Cortex of kidney (tissue), 1 donor: ENCODE results near the gene PFKFB2.
"Not testable (repeated sequence)": the region's sequence is repeated elsewhere in the genome, so short reads cannot be mapped to it uniquely, and the experiment has no call there.

Experiments
- DNase-seq: peaks from one replicate; lab custom pipeline; 2025; lab: John Stamatoyannopoulos, UW

Gene PFKFB2

DNA sequence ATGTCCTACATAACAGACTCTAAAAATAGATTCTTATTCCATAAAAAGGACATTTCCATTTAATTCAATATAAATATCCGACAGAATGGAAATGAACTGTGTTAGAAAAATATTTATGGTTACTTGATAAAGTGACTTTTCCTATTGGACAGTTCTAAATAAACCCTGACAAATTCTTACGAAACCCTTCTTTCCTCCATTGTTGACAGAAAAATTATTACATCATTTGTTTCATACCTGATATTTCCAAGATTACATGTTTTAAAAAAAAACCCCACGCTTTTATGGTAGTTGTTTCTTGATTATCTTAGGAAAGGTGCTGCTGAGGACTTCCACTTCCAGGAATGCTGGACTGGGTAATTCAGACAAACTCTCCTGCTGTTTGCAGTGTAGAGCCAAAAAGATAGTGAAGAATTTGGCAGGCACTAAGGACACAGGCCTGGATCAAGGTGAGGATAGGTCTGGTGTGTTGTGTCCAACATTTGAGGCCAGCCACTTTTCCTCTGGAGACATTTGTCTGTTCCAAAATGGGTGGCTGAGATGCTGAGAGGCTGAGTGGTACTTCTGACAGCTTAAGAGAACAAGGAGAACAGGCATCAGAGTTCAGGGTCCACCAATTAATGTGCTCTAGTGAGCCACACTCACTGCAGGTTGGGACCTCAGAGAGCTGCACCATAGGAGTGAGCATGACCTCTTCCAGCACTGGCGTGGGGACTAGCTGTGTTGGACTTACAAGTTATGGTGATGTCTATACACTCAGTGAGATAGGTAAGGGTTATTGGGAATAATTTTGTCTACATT is 13.5 kb upstream of the PFKFB2 start:
- DNase-seq: no peak

- DNase-seq: no peak
These were observed 12.9 kb upstream of the PFKFB2 start for GRCh38 chr1:207040181-207040533.

DNA sequence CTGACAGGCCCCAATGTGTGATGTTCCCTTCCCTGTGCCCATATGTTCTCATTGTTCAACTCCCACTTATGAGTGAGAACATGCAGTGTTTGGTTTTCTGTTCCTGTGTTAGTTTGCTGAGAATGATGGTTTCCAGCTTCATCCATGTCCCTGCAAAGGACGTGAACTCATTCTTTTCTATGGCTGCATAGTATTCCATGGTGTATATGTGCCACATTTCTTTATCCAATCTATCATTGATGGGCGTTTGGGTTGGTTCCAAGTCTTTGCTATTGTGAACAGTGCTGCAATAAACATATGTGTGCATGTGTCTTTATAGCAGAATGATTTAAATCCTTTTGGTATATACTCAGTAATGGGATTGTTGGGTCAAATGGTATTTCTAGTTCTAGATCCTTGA is 11.7 kb upstream of the PFKFB2 start:
- DNase-seq: not testable (repeated sequence)

DNA sequence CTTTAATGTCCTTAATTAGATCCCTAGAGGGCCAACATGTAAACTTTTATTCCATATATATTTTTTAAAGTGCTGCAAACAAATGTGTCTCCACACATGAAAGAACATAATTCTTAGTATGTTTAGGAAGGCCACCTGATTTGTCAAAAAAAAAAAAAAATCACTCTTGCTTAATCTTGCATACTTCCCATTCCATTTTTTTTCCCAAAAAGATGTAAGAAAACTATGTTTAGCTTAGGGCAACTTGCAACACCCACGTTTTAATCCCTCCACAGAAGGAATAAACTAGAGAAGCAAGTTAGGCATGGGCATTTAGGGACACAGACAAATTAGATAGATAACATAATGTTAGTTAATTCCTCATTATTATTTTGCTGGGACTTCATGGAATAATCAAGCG is 7.6 kb upstream of the PFKFB2 start:
- DNase-seq: no peak

- DNase-seq: no peak
These were observed 5.6 kb upstream of the PFKFB2 start for GRCh38 chr1:207047505-207047904.

GRCh38 chr1:207048041-207048440 is 5.0 kb upstream of the PFKFB2 start:
- no peak for DNase-seq

GRCh38 chr1:207049054-207049453 is 4.0 kb upstream of the PFKFB2 start:
- DNase-seq: no peak

GRCh38 chr1:207049514-207049913 is 3.6 kb upstream of the PFKFB2 start:
- no peak for DNase-seq

- DNase-seq: no peak
These were observed 3.1 kb upstream of the PFKFB2 start for GRCh38 chr1:207049974-207050391.

- no peak for DNase-seq
These were observed 2.4 kb upstream of the PFKFB2 start for GRCh38 chr1:207050480-207051190.

DNA sequence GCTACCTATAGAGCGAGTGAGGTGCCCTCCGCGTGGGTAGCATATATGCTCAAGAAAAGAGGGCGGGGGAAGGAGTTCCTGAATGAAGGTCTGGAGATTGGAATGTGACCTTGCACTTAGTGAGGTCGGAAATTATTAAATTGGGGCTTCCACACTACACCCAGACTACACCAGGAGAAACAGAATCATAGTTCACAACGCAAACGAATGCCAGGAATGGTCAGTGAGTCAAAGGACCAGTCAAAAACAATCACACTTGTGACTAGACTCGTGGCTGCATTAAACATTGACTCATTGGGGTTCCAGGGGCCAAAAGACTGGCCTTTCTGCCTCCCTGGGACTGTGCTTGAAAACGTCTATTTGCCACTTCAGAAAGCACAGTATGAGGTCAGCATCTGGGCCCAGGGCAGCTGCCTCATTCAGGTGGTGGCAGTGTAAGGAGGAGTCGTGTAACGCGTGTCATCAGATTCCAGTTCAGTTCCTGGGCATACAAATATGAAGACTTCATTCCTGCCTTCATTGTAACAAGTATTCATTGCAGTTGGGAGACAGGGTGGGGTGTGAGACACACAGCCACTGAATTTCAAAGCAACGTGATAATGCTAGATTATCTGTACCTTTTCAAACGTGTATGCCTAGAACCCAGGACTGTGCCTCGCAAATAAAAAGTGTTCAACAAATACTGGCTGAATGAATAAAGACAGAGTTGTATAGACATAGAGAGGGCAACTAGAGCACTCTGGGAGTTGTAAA is 1.7 kb upstream of the PFKFB2 start, which contains the start of gene YOD1:
YOD1 (minus strand) TSS at position 18 of the 753 bp plus-strand sequence. CDS start 178 bp downstream, outside the sequence.
- no peak for DNase-seq

DNA sequence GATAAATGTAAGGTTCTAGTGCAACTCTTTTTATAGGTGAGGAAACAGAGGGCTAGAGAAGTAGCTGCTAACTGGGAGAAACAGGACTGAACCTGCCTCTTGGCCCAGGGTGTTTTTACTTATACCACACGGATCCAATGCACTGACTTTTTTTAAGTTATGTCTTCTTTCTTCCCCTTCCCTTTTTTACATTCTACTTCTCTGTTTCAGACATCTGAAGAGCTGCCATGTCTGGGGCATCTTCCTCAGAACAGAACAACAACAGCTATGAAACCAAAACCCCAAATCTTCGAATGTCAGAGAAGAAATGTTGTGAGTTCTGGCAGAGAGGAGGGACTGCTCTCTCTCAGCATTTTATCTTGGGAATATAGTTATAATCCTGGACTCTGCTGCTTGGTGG is 1.4 kb downstream of the PFKFB2 start:
- DNase-seq: no peak

GRCh38 chr1:207055386-207056001 is 2.4 kb downstream of the PFKFB2 start:
- no peak for DNase-seq

DNA sequence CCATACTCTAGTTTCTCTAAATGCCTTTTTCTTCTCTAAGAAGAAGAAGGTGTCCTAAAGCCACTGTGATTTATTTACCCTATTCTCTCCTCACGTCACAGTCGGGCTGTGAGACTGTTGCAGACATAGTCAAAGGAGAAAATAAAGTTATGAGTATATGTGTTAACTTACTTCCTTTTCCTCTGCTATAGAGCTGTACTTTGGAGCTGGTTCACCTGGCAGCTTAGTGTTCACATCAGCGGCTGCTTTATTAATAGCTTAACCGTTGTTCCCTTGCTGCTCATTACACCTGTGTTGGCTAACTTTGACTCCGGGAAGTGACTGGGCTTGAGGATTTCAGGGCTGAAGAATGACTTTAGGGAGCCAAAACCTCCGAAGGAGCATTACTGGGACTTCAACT is 3.6 kb downstream of the PFKFB2 start:
- no peak for DNase-seq

GRCh38 chr1:207058252-207058651 is 5.2 kb downstream of the PFKFB2 start:
- no peak for DNase-seq

DNA sequence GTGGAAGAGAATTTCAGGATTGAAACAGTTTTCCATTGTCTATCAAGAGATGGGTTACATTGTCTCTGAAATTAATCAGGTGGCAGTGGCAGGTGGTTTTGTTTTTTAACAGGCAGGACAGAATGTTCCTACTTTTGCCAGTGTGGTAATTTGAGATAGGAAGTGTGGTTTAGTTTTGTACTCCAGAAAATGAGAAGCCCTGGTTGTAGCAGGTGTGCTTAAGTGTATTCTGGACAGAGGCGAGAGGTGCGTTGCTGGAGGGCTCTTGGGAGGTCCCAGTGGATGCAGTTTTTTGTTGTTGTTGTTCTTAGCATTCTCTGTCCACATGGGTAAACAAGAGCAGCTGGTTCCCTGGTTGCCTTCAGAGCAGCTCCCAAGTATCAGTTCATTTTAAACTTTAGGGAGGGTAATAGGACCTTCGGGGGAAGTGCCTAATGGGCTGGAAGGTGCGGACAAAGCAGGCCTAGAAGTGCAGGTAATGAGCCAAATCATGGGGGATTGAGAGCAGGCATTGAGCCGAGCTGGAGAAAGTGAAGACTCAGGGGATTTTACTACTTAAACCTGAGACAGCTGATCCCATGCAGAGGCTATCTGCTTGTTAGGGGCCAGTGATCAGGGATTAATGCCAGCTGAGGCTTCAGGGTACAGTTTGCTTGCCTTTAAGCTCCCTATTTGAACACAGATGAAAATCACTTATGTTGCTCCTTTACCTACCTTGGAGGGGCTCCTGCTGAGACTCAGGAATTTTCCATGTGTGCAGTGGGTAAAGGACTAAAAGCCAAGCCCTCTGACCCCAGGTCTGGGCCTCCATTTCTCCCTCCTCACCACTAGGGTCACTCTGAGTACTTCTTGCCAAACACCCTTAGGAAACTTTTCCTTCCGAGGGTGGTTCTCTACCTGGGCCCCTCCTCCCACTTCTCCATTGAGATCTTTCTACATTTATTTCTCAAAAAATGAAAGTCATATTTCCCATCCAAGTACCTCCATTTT is 6.1 kb downstream of the PFKFB2 start:
- no peak for DNase-seq

DNA sequence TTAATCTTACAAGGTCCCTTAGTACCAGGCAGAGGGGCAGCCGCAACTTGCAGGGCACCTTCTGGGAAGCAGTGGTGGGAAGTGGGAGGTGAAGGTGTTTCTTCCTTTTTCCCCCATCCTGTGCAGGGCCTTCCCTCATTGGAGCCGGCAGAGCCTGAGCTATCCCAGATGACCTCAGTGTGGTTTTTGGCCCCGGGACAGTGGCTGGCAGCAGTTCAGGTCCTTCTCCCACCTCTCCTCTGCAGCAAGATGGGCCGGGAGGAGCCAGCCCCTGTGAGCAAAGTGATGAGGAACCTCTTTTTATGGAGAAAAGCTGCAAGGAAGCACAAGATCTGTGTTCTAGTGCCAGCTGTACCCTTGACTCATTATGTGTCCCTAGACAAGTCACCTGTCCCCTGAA is 6.8 kb downstream of the PFKFB2 start:
- DNase-seq: no peak

DNA sequence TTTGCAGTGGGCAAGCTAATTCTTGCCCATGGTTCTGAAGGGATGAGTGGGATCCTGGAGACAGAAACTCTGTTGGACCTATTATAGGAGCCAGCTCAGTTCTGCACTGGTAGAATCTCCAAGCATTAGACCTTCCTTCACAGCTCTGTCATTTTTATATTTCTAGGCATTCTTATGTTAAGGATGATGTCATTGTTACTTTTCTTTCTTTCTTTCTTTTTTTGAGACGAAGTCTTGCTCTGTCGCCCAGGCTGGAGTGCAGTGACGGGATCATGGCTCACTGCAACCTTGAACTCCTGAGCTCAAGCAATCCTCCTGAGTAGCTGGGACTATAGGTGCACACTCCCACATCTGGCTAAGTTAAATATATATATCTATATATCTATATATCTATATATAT is 7.5 kb downstream of the PFKFB2 start:
- no peak for DNase-seq

- DNase-seq: no peak
These were observed 9.0 kb downstream of the PFKFB2 start for GRCh38 chr1:207062058-207062457.

DNA sequence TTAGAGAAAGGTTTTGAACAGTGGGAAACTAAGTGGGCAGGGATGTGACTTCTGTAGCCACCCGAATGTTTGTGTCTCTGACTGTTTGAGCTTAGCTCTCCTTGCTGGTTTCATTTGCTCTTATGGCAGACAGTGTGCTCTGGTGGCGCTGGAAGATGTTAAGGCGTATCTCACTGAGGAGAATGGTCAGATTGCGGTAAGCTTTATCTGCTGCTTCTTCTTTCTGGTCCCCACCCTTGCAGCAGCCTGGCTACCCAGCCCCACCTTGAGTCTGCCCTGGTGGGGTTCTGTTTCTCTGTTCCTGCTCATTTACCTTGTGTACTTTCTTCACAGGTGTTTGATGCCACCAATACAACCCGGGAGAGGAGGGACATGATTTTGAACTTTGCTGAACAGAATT is 9.9 kb downstream of the PFKFB2 start:
- no peak for DNase-seq

- no peak for DNase-seq
These were observed 11.5 kb downstream of the PFKFB2 start for GRCh38 chr1:207064561-207064960.
